Kidney (tissue), 14 donors: ENCODE measurements around the gene VOPP1. TPM values are rescaled to one million over a fixed set of nuclear protein-coding genes. Genes with fewer than 3 reads are reported as not detected.

ENCODE experiments used
- DNase-seq, 5 donors: peaks; one replicate each; pipeline ENCODE4 v3.0.0-alpha.2; 2013 to 2020
- FAIRE-seq: peaks from 2 replicates; lab custom pipeline; 2012; peaks lifted over from hg19 to GRCh38; lab: Jason Lieb, UNC
- H3K27ac ChIP-seq, 2 donors: one replicate each; pipeline ENCODE4 v1.7.0; 2013; ENCODE audit warnings: low read depth in 2 of 2, low read length in 2 of 2, inconsistent platforms in 1 of 2
- H3K27me3 ChIP-seq: one replicate; pipeline ENCODE4 v1.7.1; 2013; ENCODE audit warnings: low read length, inconsistent platforms; ENCODE audit not compliant: control insufficient read depth, insufficient read depth
- H3K36me3 ChIP-seq, 3 donors: one replicate each; pipeline versions ENCODE4 v1.7.0 to v1.7.1; 2013; ENCODE audit warnings: low read length in 3 of 3, control low read depth in 1 of 3, inconsistent platforms in 1 of 3; ENCODE audit not compliant: insufficient read depth in 3 of 3, control insufficient read depth in 2 of 3
- H3K4me1 ChIP-seq, 3 donors: one replicate each; pipeline versions ENCODE4 v1.7.0 to v1.7.1; 2013; ENCODE audit warnings: low read length in 3 of 3, inconsistent platforms in 1 of 3, low read depth in 1 of 3; ENCODE audit not compliant: control insufficient read depth in 2 of 3, insufficient read depth in 2 of 3
- H3K4me3 ChIP-seq, 3 donors: one replicate each; pipeline versions ENCODE4 v1.7.0 to v1.8.1; 2013; ENCODE audit warnings: low read length in 3 of 3, control low read depth in 1 of 3, inconsistent platforms in 1 of 3
- H3K9ac ChIP-seq, 3 donors: one replicate each; pipeline versions ENCODE4 v1.7.0 to v1.7.1; 2013; ENCODE audit warnings: low read length in 3 of 3, control low read depth in 1 of 3, inconsistent platforms in 1 of 3
- H3K9me3 ChIP-seq, 3 donors: one replicate each; pipeline versions ENCODE4 v1.7.0 to v1.7.1; 2013; ENCODE audit warnings: low read length in 3 of 3, control low read depth in 1 of 3, inconsistent platforms in 1 of 3; ENCODE audit not compliant: control insufficient read depth in 2 of 3, insufficient read depth in 1 of 3
- CTCF ChIP-seq: IDR thresholded peaks from 3 replicates; pipeline ENCODE4 v1.5.1; 2012; ENCODE audit warnings: mild to moderate bottlenecking, moderate library complexity, borderline replicate concordance; ENCODE audit not compliant: insufficient read depth; ENCODE audit errors: extremely low read depth
- intact Hi-C: fragments of 100-400 bp; cut with DNase I; formaldehyde crosslinking; loops from one replicate; pipeline ENCODE4 v1.11.1; 2022
- polyA plus RNA-seq: library from polyadenylated mRNA; stranded (reverse); fragments of 350-450 nt; fragmentation: Illumina TruSeq; extraction: RNeasy Lipid Tissue Mini Kit (QIAGEN cat#74804); gene quantifications from one replicate; pipeline ENCODE4 v1.2.3, GENCODE V29; 2014; ENCODE audit warnings: low read depth, low replicate concordance; ENCODE audit not compliant: insufficient read depth
- total RNA-seq: library from RNA; stranded (reverse); fragmentation: NEBNext Ultra II Directional; extraction: Animal tissue kit (Norgen Biotek cat#: 25700); gene quantifications from one replicate; pipeline ENCODE4 v1.2.1, GENCODE V29; 2021
- donor health status: control.
- donor health status: control.
- donor health status: control.
- donor health status: control.
- donor health status: control.
- donor health status: DM: yes; HTN: yes; CAD: no.
- donor health status: Normal renal cell carcinoma (clear cell type).

The VOPP1 gene
- total and polyA plus RNA-seq, 2 donors from 2014 or later = 47.3 to 98.7 TPM

GRCh38 chr7:55467047-55467593 lies 105.2 kb downstream of the VOPP1 start:
- no peaks in the 10 kb centered on the region for H3K27me3 ChIP-seq
- no peak for DNase-seq
- intact Hi-C loops = no loop called here
- H3K27ac ChIP-seq = no peak overlapping the region
- no peak overlapping the region for H3K4me3 ChIP-seq
- no peak for FAIRE-seq
- H3K4me1 ChIP-seq = no peaks in the 10 kb centered on the region
- H3K9ac ChIP-seq = no peak overlapping the region
- H3K36me3 ChIP-seq = peaks cover 0 to 7% (median 5%) of the 10 kb centered on the region in 3 donors
- H3K9me3 ChIP-seq = no peaks in the 10 kb centered on the region
- no peak for TF ChIP-seq CTCF

GRCh38 chr7:55465691-55466090 lies 106.6 kb downstream of the VOPP1 start:
- Histone ChIP-seq H3K9me3 (no peaks in the 10 kb centered on the region), H3K9ac (no peak overlapping the region), H3K36me3 (peaks cover 0 to 7% (median 5%) of the 10 kb centered on the region in 3 donors), H3K27ac (no peak overlapping the region), H3K4me3 (no peak overlapping the region), H3K4me1 (no peaks in the 10 kb centered on the region), H3K27me3 (no peaks in the 10 kb centered on the region)
- FAIRE-seq (no peak), DNase-seq (no peak)
- no peak for TF ChIP-seq CTCF
- intact Hi-C loops = no loop called here

- intact Hi-C loops = no loop called here
- no peaks in the 10 kb centered on the region for H3K4me1 ChIP-seq
- H3K36me3 ChIP-seq = peaks cover 0 to 5% (median 4%) of the 10 kb centered on the region in 3 donors
- FAIRE-seq (no peak), DNase-seq (no peak)
- H3K27ac ChIP-seq = no peak overlapping the region
- H3K27me3 ChIP-seq = no peaks in the 10 kb centered on the region
- no peak overlapping the region for H3K9ac ChIP-seq
- H3K4me3 ChIP-seq = no peak overlapping the region
- H3K9me3 ChIP-seq = peaks cover 0 to 1% (median 0%) of the 10 kb centered on the region in 3 donors
- no peak for TF ChIP-seq CTCF
Observed at GRCh38 chr7:55464422-55464821, 107.9 kb downstream of the VOPP1 start.
